NCI-H526 (cell line): Measurements from ENCODE around the gene NLRC5.
"Not testable (repeated sequence)": the region's sequence is repeated elsewhere in the genome, so short reads cannot be mapped to it uniquely, and the experiment has no call there.

Experiments used
- DNase-seq, 2 experiments: peaks; one replicate each; lab custom pipeline; 2025; lab: John Stamatoyannopoulos, UW

Gene NLRC5

DNA sequence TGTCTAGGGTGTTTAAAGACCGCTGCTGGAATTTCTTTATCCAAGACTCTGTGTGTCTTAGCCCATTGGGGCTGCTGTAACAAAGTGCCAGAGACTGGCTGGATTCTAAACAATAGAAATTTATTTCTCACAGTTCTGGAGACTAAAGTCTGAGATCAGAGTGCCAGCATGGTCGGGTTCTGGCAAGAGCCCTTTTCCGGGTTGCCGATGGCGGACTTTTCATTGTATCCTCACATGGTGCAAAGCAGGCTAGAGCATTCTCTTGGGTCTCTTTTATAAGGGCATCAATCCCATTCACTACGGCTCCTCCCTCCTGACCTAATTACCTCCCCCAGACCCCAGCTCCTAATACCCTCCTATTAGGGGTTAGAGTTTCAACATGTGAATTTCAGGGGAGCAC lies 9.5 kb downstream of the NLRC5 start:
- no peak for DNase-seq

DNA sequence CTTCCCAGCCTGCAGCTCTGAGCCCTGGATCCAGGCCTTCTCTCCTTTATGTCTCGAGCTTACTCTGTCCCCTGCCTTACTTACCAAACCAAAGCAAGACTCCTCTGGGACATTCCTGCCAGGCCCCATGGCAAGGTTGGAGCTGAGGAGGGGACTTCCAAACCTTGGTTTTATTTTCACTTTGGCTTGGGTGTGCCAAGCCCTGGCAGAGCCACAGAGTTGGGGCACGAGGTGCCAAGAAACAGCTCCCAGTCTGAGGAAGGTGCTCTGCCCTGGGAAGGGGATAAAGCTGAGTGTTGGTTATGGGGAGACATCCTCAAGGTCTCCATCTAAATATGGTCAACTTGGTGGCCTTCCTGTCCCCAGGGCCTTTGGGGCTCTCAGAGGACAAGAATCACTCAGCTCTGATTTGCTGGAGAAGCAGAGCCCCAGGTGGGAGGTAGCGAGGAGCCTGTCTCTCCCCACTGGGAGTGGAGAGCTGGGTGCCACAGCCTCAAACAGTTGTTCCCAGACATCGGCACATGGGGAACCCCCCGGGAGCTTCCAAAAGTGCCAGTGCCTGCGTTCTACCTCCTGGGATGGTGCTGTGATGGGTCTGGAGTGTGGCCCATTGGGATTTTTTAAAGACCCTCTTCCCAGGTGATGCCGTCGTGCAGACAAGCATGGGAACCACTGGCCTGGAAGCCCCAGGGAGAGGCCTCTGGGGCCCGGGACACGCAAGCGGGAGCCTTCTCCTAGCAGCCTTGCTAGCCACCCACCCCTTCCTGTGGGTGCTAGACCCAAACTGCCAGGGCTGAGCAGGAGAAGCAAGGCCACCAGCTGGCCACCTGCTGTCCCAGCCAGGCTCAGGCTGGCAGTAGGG lies 10.3 kb downstream of the NLRC5 start:
- DNase-seq, result no peak

- DNase-seq, result no peak
Measured at GRCh38 chr16:57000271-57001025, 11.1 kb downstream of the NLRC5 start.

DNA sequence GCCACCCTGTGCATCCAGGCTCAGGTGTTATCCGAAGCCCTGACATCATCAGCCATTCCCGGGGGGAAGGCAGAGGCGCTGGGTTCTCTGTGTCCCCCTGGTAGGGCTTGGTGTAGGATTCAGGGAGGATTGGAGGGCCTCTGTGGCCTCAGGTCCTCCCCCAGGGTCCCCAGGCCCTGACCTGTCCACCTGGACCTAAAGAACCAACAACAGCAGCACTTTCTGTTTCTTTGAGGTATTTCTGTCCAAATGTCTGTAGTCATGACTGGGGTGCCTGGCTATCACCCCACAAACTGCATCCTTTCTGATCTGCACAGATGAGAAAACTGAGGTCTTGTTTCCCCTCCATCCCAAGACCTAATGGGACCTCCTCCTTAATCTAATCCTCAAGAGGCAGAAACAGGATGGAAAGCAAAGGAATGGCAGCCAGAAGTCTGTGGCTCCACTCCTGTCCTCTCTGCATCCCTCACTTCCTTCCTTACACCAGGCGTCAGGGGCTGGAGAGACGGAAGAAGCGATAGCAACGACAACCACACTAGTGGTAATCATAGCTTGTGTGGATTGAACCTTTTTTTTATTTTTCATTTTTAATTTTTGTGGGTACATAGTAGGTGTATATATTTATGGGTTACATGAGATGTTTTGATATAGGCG lies 11.8 kb downstream of the NLRC5 start:
- no peak for DNase-seq

- DNase-seq, result no peak
Measured at GRCh38 chr16:57003439-57004386, 14.4 kb downstream of the NLRC5 start.

- DNase-seq, result no peak
Measured at GRCh38 chr16:57004387-57005250, 15.3 kb downstream of the NLRC5 start.

DNA sequence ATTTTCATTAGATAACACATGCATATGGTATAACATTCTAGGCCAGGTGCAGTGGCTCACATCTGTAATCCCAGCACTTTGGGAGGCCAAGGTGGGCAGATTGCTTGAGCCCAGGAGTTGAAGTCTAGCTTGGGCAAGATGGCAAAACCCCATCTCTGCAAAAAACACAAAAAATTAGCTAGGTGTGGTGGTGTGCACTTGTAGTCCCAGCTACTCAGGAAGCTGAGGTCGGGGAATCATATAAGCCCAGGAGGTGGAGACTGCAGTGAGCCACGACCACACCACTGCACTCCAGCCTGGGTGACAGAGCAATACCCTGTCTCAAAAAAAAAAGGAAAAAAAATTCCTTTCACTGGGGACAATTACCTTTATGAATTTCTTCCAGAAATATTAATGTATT lies 16.2 kb downstream of the NLRC5 start:
- DNase-seq, result not testable (repeated sequence)

DNA sequence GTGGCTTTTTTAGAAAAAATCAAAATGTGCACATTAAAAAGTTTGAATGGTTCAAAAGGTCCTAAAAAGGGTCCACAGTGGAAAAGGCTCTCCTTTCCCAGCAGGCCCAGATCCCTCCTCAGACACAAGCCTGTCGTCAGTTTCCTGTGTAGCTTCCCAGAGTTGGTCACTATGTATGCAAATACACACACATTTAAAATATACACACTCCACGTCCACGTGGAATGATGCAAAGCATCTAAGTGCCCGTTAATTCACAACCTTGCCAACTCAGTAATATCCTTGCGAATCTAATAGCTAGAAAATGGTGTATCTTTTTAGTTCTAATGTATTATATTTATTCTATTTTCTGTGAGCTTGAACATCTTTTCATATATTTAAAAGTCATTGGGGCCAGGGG lies 17.7 kb downstream of the NLRC5 start:
- peak; percentile 66 to 73 for DNase-seq

- no peak for DNase-seq
Measured at GRCh38 chr16:57007530-57007929, 18.2 kb downstream of the NLRC5 start.

GRCh38 chr16:57008440-57008839 lies 19.1 kb downstream of the NLRC5 start:
- no peak for DNase-seq

- DNase-seq, result no peak
Measured at GRCh38 chr16:57009643-57010170, 20.4 kb downstream of the NLRC5 start.

- DNase-seq, result no peak
Measured at GRCh38 chr16:57012353-57012752, 23.0 kb downstream of the NLRC5 start.

- DNase-seq, result no peak
Measured at GRCh38 chr16:57013229-57013628, 23.9 kb downstream of the NLRC5 start.

DNA sequence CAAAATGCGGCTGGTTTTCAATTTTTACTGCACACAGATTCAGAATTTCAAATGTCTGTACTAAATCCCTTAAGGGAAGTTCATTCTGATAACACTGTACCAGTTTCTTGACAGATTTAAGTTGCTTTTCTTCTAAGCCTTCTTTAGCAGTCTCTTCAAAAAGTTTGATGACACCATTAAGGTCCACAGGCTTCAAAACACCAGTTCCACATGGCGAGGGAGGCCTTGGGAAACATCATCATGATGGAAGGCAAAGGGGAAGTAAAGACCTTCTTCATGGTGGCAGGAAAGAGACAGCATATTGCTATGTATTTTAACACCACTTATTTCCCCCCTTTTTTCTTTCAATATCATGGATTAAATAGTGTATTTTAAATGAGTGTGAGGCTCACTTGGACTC lies 24.5 kb downstream of the NLRC5 start:
- no peak for DNase-seq

DNA sequence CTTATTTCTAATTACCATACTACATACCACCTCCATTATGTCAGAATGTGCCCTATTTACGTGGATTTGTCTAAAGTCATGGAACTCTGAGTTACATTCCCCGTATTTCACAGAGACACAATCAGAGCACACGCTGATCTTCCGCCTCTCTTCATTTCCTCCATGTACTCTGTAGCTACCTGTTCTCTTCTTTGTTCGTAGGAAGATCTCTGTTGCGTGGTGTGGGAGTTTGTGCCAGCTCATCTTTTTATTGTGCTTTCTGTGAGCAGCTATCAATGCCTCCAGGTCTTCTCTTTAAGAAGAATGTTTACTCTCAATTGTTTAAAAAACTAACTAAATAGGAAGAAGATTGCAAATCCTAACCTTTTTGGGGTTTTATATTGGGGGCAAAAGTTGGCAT lies 26.9 kb downstream of the NLRC5 start:
- DNase-seq, result no peak

DNA sequence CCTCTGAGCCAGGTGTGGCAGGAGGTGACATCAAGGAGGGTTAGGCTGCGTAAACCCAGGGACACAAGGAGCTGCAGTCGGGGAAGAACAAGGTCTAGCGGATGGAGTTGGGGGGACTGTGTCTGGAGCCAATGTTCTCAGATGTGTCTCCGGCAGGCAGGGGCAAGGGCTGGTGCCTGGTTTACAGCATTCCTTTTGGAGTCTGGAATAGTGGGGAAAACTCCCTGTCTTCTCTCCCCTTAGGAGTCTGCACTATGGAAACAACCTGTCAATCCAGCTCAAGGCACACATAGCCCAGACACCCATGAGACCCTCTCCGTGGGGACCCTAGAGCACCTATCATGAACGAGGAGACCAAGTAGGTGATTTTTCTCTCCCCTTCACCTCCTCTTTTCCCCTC lies 27.5 kb downstream of the NLRC5 start:
- no peak for DNase-seq

- no peak for DNase-seq
Measured at GRCh38 chr16:57017251-57017650, 27.9 kb downstream of the NLRC5 start.

GRCh38 chr16:57019746-57020145 lies 30.4 kb downstream of the NLRC5 start:
- DNase-seq, result no peak

GRCh38 chr16:57020651-57021050 lies 31.3 kb downstream of the NLRC5 start:
- DNase-seq, result no peak

GRCh38 chr16:57021757-57022156 lies 32.4 kb downstream of the NLRC5 start:
- no peak for DNase-seq
